Measurements from ENCODE around the gene RADIL.
"Not testable (repeated sequence)": the region's sequence is repeated elsewhere in the genome, so short reads cannot be mapped to it uniquely, and the experiment has no call there.

Gene RADIL

DNA sequence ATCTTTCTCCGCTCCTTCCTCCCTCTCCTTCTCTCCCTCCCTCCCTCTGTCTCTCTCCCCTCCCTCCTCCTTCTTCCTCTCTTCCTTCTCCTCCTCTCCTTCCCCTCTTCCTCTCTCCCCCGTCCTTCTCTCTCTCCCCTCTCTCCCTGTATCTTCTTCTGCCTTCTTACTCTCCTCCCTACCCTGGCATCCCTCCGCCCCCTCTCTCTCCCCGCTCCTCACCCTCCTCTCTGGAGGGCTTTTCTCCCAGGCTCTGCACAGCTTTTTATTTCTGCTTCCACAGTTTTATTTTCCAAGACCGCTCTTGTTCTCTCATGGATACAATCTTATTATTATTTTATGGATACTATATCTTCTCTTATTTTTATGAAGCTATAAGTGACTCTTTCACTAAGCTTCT lies 75.5 kb downstream of the RADIL start:
- DNase-seq: no peak

DNA sequence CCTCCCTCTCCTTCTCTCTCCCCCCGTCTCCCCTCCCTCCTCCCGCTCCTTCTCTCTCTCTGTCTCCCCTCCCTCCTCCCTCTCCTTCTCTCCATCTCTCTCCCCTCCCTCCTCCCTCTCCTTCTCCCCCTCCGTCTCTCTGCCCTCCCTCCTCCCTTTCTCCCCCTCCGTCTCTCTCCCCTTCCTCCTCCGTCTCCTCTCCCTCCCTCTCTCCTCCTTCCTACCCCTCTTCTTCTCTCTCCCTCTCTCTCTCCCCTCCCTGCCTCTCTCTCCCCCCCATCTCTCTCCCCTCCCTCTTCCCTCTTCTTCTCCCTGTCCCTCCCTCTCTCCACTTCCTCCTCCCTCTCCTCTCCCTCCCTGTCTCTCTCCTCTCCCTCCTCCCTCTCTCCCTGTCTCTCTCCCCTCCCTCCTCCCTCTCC lies 75.9 kb downstream of the RADIL start:
- no peak for DNase-seq

DNA sequence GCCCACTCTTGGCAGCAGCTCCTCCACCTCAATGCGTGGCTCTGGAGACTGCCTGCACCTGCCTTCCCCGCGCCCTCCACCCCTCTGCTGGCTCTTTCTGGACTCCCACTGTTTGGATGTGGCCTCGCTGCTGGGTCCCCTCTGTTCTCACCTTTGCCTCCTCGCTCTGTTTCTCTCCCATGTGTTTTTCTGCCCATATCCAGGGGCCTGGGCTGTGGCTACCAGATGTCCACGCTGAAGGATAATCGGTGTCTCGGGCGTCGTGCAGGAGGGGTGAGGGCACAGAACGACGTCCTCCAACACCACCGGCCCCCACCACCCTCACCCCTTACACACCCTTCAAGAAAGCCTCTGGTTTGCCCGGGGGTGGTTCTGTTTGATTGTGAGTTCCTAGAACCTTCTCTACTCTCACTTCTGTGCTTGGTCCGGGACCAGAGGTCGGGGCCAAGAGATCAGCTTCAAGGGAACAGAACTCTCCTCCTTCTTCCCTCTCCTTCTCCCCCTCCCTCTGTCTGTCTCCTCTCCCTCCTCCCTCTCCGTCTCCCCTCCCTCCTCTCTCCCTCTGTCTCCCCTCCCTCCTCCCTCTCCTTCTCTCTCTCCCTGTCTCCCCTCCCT lies 76.4 kb downstream of the RADIL start:
- DNase-seq: no peak

DNA sequence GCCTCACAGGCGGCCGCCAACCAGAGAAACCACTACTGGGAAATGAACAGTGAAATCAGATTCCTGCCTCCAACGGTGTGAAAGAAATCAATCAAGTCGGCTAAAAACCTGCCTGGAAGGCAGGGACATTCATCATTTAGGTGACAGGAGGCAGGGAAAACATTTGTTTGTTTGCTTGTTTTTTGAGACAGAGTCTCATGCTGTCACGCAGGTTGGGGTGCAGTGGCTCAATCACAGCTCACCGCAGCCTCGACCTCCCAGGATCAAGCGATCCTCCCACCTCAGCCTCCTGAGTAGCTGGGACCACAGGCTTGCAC lies 77.6 kb downstream of the RADIL start:
- DNase-seq: no peak

DNA sequence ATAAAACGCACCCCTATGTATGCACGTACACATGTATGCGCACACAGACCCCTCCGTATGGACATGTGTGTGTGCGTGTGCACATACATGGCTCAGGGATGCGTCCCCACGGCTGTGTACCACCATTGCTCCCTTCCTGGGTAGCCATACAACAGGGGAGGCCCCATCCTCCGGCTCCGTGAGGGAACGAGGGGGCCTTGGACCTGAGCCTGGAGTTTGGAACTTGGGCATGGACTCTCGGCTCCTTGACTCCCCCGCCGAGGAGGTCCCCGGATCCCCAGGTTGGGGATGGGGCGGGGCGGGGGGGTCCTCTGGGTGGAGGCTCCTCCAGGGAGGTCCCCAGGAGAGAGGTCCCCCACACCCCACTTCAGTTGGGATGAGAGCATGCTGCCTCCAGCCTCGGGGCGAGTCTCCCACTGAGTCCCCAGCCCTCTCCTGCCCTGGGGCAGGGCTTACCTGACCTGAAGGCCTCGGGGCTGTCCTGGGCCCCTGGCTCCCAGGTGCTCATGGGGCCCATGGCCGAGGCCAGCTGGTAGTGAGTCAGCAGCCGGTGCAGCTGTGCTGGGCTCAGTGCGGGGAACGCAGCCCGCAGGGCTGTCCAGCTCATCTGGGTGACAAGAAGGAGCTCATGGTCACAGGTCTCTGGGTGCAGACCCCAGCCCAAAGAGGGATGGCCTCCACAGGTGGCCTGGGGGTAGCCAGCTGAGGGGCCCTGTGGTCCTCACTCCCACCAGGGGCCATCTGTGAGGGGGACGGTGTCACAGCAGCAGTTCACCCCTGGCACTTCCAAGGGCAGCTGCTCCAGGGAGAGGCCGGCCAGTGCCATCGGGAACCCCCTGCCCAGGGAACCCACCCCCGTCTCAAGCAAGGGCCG lies 78.2 kb downstream of the RADIL start:
- no peak for DNase-seq

DNA sequence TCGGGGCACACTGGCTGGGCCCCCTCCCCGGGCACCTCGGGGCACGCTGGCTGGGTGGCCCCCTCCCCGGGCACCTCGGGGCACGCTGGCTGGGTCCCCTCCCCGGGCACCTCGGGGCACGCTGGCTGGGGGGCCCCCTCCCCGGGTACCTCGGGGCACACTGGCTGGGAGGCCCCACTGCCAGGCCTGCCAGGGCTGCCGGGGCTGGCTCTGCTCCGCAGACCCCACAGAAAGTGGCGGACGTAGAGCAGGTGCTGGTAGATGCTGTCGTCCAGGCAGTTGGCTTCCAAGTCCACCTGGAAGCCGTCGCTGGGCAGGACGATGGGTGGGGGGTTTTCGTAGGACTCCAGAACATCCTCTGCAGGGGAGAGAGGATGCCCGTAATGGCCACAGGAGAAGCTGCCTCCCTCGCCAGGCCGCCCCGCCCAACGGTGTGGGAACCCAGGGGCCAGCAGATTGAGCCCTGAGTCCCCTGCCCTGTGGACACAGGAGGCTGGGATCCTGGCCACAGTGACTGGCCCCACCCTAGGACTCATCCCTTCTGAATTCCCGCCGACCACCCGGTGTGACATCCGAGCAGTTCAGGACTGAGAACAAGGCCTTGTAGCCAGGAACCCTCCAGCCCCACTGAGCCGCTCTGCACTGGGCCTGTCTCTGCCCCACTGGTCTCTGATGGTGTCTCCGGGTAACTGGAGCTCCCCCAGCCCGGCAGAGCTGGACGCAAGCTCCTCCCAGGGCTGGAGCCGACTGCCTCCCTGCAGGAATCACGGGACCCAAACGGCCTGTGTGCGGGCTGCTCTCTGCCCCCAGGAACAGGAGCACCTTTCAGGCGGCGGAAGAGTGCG lies 79.9 kb downstream of the RADIL start:
- no peak for DNase-seq

DNA sequence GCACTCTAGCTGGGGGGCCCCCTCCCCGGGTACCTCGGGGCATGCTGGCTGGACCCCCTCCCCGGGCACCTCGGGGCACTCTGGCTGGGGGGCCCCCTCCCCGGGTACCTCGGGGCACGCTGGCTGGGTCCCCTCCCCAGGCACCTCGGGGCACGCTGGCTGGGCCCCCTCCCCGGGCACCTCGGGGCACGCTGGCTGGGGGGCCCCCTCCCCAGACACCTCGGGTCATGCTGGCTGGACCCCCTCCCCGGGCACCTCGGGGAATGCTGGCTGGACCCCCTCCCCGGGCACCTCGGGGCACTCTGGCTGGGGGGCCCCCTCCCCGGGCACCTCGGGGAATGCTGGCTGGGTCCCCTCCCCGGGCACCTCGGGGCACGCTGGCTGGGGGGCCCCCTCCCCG lies 80.9 kb downstream of the RADIL start:
- DNase-seq: not testable (repeated sequence)

DNA sequence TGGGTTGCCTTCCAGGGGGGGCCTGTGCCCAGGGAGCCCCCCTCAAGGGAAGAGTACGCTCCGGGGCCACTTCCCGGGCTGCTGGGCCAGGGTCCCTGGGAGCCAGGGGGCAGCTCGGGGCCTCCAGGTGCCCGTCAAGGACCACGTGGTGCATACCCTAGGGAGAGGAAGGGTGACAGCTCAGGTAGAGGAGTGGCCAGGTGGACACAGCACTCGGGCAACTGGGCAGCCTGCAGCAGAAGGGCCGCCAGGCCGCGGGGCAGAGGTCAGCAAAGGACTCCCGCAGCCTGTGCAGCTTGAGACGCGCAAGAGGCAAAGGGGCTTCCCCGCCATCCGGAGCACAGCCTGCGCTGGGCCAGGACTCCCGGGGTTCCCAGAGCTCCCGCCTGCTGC lies 81.7 kb downstream of the RADIL start:
- no peak for DNase-seq

DNA sequence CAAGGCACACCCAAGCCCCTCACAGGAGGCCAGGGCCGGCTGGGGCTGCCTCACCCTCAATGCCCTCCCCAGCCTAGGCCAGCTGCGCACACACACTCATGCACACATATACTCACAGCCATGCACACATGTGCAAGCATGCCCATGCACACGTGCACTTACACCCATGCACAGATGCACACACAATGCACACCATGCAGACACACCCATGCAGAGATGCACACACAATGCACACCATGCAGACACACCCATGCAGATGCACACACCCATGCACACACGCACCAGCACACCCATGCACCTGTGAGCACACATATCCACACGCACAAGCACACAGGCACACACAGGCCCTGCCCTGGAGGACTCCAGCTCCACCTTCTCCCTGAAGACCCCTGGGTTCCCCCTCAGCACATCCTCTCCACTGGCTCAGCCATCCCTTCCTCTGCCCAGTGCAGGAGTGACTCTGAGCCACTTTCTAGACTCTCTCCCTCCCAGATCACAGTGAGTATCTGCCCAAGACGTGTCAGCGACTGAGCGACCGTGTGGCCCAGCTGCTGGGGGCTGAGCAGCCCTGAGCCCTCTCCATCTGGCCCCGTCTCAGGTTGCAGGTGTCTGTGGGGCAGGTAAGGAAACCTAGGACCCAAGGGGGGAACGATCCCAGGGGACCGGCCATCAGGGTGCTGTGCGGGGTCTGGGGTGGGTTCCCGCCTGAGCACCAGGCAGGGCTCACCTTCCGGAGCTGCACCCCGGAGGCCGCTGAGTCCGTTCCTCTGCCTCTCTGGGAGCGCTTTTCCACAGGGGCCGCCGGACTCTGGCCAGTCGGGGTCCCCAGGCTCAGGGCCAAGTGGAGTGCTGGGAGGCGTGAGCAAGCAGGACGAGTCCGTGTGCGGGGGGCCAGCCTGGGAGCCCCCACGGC lies 82.3 kb downstream of the RADIL start:
- DNase-seq: no peak

DNA sequence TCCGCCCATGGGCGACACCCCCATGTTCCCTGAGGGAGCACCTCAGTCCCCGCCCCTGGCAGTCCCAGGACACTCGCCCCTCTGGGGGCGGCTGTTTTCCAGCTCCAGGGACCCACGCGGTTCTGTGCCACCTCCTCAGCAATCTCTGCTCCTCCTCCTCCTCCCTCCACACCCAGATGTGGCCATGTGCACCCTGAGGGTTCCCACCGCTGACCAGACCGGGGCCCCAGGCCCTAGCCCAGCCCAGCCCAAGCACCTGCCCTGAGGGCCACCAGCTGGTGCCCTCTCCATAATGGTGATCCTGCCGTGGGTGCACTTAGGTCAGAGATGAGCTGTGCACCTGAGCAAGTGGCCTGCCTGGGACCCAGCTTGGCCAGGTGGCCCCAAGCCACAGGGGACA lies 83.0 kb downstream of the RADIL start:
- no peak for DNase-seq

DNA sequence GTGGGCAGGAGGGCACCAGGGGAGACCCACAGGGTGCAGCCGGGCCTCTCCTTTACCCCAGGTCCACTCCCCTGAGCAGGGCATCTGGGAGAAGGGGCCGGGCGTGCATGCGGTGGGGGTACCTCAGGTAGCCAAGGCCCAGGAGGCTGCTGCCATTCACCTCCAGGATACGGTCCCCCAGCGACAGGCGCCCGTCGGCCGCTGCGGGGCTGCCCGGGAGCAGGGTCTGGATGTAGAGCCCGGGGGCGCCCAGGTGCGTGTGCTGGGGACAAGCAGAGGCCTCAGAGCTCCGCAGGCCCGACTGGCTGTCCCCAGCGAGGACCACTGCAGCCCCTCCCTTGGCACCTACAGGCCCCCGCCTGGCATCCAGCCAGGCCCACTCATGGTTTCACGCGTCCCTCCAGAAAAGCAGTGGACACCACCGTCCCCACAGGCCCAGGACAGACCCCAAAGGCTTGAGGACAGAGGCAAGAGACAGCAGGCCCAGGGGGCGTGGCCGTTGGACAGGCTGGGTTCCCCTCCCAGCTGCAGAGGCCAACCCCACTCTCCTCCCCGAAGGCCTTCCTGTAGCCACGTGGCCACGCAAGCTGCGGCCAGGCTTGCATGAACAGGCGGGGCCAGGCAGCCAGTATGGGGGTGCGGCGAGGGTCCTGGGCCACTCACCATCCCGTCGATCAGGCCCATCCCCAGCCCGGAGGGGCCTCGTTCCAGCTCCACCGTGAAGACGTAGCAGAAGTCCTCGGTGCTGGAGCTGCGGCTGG lies 83.8 kb downstream of the RADIL start:
- no peak for DNase-seq

DNA sequence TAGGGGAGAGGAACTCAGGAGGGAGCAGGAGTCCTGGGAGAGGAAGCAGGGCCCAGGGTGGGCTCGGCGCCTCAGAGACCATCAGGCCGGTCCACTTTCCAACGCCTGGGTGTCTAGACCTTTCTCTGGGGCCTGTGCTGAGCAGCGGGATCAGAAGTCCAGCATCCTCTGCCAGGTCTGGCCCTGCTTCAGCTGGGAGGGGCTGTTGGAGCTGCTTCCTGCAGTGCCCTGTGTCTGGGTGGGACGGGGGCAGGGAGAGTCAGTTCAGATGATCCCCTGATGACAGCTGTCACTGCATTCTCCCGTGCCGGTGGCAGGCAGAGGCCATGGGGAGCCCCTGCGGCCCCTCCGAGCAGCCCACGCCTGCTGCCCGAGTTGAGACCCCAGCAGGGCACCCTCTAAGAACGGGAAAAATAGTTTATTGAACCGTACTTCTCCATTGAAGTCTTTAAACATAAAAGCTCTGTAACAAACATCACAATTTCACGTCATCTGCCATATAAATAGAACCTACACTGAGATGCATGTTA lies 84.7 kb downstream of the RADIL start:
- DNase-seq: no peak

DNA sequence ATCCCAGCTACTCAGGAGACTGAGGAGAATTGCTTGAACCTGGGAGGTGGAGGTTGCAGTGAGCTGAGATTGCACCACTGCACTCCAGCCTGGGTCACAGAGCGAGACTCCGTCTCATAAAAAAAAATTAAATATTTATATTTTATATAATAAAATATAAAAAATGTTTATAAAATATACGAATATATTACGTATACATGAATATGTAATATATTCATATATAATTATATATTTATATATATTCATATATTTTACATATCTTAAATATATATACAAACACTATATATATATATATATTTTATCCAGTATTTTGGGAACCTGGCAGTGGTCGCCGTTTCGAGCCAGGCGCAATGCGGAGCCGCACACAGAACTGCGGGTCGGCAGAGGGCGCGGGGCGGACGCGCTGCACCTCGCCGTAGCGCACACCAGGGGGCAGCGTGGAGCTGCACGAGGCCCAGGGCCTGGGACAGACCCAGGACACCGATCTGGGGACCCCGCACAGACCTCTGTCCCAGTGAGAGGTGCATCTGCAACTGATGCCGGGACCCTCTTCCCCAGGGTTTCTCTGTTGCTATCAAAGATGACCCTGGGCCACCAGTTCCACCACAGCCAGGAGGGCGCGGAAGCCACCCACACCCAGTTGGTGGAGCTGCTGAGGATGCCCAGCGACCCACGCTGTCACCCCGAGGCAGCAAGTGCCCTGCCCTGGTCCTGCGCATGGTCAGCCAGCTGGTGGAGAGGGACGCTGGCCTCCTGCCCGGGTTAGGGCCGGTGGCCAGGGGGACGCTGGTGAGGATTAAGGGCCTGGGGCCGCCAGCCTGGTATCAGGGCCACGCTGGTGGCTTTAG lies 85.4 kb downstream of the RADIL start:
- DNase-seq: no peak

DNA sequence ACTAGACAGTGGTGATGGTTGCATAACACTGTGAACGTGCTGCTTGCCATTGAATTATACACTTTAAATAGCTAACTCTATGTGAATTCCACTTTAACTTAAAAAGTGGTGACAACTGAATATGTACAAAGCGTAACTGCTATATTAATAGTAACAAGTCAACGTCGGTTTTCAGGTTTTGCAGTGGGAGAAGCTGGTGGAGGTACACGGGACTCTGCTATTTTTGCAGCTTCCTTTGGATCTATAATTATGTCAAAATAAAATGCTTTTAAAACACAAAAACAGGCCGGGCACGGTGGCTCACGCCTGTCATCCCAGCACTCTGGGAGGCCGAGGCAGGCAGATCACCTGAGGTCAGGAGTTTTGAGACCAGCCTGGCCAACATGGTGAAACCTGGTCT lies 87.1 kb downstream of the RADIL start:
- no peak for DNase-seq

DNA sequence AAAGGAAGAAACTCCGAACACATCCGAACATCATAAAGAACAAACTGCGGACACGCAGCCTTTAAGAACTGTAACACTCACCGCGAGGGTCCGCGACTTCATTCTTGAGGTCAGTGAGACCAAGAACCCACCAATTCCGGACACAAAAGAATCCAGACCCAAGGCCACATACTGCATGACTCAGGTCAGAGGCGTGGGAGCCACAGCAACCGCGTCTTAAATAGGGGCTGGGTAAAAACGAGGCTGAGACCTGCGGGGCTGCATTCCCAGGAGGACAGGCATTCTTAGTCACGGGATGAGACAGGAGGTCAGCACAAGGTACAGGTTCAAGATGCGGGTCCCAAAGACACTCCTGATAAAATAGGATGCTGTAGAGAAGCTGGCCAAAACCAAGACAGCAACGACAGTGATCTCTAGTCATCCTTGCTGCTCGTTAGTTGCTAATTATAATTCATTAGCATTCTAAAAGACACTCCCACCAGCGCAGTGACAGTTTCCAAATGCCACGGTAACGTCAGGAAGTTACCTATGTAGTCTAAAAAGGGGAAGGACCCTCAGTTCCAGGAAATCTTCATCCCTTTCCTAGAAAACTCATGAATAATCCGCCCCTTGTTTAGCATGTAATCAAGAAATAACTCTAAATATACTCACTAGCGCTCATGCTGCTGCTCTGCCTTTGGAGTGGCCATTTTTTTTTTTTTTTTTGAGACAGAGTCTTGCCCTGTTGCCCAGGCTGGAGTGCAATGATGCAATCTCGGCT lies 88.7 kb downstream of the RADIL start:
- DNase-seq: no peak

DNA sequence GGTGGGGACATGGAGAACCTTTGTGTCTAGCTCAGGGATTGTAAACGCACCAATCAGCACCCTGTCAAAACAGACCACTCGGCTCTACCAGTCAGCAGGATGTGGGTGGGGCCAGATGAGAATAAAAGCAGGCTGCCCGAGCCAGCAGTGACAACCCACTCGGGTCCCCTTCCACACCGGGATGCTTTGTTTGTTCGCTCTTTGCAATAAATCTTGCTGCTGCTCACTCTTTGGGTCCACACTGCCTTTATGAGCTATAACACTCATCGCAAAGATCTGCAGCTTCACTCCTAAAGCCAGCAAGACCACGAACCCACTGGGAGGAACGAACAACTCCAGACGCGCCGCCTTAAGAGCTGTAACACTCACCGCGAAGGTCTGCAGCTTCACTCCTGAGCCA lies 89.3 kb downstream of the RADIL start:
- DNase-seq: not testable (repeated sequence)

DNA sequence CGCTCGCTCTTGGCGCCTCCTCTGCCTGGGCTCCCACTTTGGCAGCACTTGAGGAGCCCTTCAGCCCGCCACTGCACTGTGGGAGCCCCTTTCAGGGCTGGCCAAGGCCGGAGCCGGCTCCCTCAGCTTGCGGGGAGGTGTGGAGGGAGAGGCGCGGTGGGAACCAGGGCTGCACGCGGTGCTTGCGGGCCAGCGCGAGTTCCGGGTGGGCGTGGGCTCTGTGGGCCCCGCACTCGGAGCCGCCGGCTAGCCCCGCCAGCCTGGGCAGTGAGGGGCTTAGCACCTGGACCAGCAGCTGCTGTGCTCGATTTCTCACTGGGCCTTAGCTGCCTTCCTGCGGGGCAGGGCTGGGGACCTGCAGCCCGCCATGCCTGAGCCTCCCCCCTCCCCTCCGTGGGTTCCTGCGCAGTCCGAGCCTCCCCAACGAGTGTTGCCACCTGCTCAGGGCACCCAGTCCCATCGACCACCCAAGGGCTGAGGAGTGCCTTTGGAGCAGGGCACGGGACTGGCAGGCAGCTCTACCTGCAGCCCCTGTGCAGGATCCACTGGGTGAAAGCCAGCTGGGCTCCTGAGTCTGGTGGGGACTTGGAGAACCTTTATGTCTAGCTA lies 90.0 kb downstream of the RADIL start:
- DNase-seq: not testable (repeated sequence)

DNA sequence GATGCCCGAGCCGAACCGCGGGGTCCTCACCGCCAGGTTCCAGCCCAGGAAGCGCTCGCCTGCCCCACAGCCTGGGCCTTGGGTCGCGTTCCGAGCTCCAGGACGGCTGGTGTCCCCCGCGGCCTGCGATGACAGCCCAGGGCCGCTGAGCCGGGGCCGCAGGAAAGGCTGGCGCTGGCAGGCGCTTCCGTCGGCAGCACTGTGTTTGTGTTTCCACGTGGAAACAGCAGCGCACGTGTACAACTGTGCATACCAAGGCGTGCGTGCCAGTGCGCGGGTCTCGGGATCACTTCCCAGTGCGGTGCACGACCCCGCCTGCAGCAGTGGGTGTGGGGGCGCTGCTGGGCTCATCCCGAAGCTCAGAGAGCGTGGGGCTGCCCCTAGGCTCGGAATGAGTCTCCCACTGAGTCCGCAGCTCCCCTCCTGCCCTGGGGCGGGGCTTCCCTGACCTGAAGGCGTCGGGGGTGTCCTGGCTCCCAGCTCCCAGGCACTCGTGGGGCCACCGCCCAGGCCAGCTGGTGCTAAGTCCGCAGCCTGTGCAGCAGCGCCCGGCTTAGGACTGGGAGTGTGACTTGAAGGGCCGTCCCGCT lies 90.9 kb downstream of the RADIL start:
- no peak for DNase-seq
